ENCODE results near the gene SLC12A9. TPM values are rescaled to one million over a fixed set of nuclear protein-coding genes. Genes with fewer than 3 reads are reported as not detected.

The SLC12A9 gene
- total and polyA plus RNA-seq, 2 experiments from 2014 or later, result 10.3 to 39.9 TPM

- H3K36me3 Mint-ChIP-seq (ENCODE audit: low read depth), result peaks cover 57% of the 10 kb centered on the region
- peak within 1 kb of the TSS; percentile 100 for H3K4me3 ChIP-seq
- peak within 1 kb of the TSS; percentile 91 for H3K4me2 ChIP-seq
- H3K27me3 ChIP-seq (ENCODE audit: insufficient read depth), result no peaks in the 10 kb centered on the region
- H2AFZ ChIP-seq, result peak within 1 kb of the TSS; percentile 49; the same call in 1 of the 2 replicates
- peaks cover 8% of the 10 kb centered on the region for H3K36me3 ChIP-seq (ENCODE audit: insufficient read depth)
- no peaks in the 10 kb centered on the region; the same call in 2 of the 3 replicates for H3K9me3 Mint-ChIP-seq
- peak; percentile 64 for ATAC-seq
- peak within 1 kb of the TSS; percentile 94 for H3K4me3 Mint-ChIP-seq
- peaks cover 19% of the 10 kb centered on the region for H3K27me3 Mint-ChIP-seq (ENCODE audit: insufficient read depth, low read depth, poor library complexity)
- peaks cover 14% of the 10 kb centered on the region; the same call in 2 of the 3 replicates for H3K4me1 Mint-ChIP-seq
- no peaks in the 10 kb centered on the region for H3K9me2 ChIP-seq (ENCODE audit: insufficient read depth)
- peak within 1 kb of the TSS; percentile 97 for H3K27ac ChIP-seq (ENCODE audit: low read depth)
- peak within 1 kb of the TSS; percentile 99 for H3K27ac Mint-ChIP-seq
- H3K4me1 ChIP-seq (ENCODE audit: insufficient read depth), result peaks cover 11% of the 10 kb centered on the region
- H3K79me2 ChIP-seq (replicated peaks; ENCODE audit: insufficient read depth), result peaks cover 18% of the 10 kb centered on the region
- H4K20me1 ChIP-seq (replicated peaks; ENCODE audit: insufficient read depth), result 0 out of 2 replicates have a peak, but pooled peaks cover 3% of the 10 kb centered on the region
- peak; percentile 95 for DNase-seq (ENCODE audit: low spot score)
- H3F3A ChIP-seq (replicated peaks; ENCODE audit: low read depth), result peaks cover 13% of the 10 kb centered on the region; the same call in 1 of the 2 replicates
- TF ChIP-seq CREB1 (CRISPR knock-in tag; IDR thresholded peaks at IDR 0.05; ENCODE audit: low read depth), result peak; percentile 98
- TF ChIP-seq, protein P1, sequence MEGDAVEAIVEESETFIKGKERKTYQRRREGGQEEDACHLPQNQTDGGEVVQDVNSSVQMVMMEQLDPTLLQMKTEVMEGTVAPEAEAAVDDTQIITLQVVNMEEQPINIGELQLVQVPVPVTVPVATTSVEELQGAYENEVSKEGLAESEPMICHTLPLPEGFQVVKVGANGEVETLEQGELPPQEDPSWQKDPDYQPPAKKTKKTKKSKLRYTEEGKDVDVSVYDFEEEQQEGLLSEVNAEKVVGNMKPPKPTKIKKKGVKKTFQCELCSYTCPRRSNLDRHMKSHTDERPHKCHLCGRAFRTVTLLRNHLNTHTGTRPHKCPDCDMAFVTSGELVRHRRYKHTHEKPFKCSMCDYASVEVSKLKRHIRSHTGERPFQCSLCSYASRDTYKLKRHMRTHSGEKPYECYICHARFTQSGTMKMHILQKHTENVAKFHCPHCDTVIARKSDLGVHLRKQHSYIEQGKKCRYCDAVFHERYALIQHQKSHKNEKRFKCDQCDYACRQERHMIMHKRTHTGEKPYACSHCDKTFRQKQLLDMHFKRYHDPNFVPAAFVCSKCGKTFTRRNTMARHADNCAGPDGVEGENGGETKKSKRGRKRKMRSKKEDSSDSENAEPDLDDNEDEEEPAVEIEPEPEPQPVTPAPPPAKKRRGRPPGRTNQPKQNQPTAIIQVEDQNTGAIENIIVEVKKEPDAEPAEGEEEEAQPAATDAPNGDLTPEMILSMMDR (conservative IDR thresholded peaks at IDR 0.05; ENCODE audit: low read depth in 2 of 2), result no peak
- peak; percentile 78; the same call in 1 of the 2 replicates for TF ChIP-seq ZNF114 (CRISPR knock-in tag; IDR thresholded peaks at IDR 0.05)
These were observed 14.7 kb downstream of the SLC12A9 start, which contains the start of gene TRIP6 for GRCh38 chr7:100867040-100867775. TSS of gene TRIP6 (plus strand) at chr7:100867387. CDS start at chr7:100867498, 111 bp downstream.

- Histone ChIP-seq H3K36me3 (ENCODE audit: insufficient read depth) (peaks cover 13% of the 10 kb centered on the region), H3F3A (replicated peaks; ENCODE audit: low read depth) (peaks cover 17% of the 10 kb centered on the region; the same call in 1 of the 2 replicates), H4K20me1 (replicated peaks; ENCODE audit: insufficient read depth) (0 out of 2 replicates have a peak, but pooled peaks cover 3% of the 10 kb centered on the region), H3K27ac (ENCODE audit: low read depth) (peak overlapping the region; percentile 97), H3K79me2 (replicated peaks; ENCODE audit: insufficient read depth) (peaks cover 18% of the 10 kb centered on the region), H3K4me3 (peak overlapping the region; percentile 100), H3K4me2 (peak overlapping the region; percentile 91), H2AFZ (peak overlapping the region; percentile 49; the same call in 1 of the 2 replicates), H3K9me2 (ENCODE audit: insufficient read depth) (no peaks in the 10 kb centered on the region), H3K4me1 (ENCODE audit: insufficient read depth) (peaks cover 11% of the 10 kb centered on the region), H3K27me3 (ENCODE audit: insufficient read depth) (no peaks in the 10 kb centered on the region)
- H3K36me3 Mint-ChIP-seq (ENCODE audit: low read depth), result peaks cover 57% of the 10 kb centered on the region
- H3K4me1 Mint-ChIP-seq, result peaks cover 14% of the 10 kb centered on the region; the same call in 2 of the 3 replicates
- H3K27me3 Mint-ChIP-seq (ENCODE audit: insufficient read depth, low read depth, poor library complexity), result peaks cover 20% of the 10 kb centered on the region
- TF ChIP-seq CREB1 (CRISPR knock-in tag; IDR thresholded peaks at IDR 0.05; ENCODE audit: low read depth) (peak; percentile 71), EZH2 (IDR thresholded peaks at IDR 0.05; ENCODE audit: low read depth, unreplicated experiment) (no peak), POLR2AphosphoS5 (IDR thresholded peaks at IDR 0.05; ENCODE audit: low read depth) (no peak; the same call in 1 of the 2 replicates)
- peak overlapping the region; percentile 97 for H3K27ac Mint-ChIP-seq
- ATAC-seq, result peak; percentile 23
- H3K9me3 Mint-ChIP-seq, result no peaks in the 10 kb centered on the region; the same call in 2 of the 3 replicates
- DNase-seq (ENCODE audit: low spot score), result peak; percentile 48
- H3K4me3 Mint-ChIP-seq, result peak overlapping the region; percentile 94
These were observed 15.4 kb downstream of the SLC12A9 start for GRCh38 chr7:100867776-100868485.

Measured in GM23338 (cell line).